ENCODE data around the gene MYADML2.

- TF ChIP-seq CTCF (conservative IDR thresholded peaks at IDR 0.05; ENCODE audit: low read depth, low read length) (no peak), EZH2 (IDR thresholded peaks at IDR 0.05; ENCODE audit: low read length, unreplicated experiment) (no peak)
Observed at GRCh38 chr17:81901167-81902022, 45.6 kb downstream of the MYADML2 start.
